ENCODE data around the gene UMAD1. TPM values are rescaled to one million over a fixed set of nuclear protein-coding genes. Genes with fewer than 3 reads are reported as not detected.
"Not testable (repeated sequence)": the region's sequence is repeated elsewhere in the genome, so short reads cannot be mapped to it uniquely, and the experiment has no call there.

The UMAD1 gene
- polyA plus RNA-seq, 1 of the 3 experiments (the other 2 are of a cell fraction): 13.9 TPM

DNA sequence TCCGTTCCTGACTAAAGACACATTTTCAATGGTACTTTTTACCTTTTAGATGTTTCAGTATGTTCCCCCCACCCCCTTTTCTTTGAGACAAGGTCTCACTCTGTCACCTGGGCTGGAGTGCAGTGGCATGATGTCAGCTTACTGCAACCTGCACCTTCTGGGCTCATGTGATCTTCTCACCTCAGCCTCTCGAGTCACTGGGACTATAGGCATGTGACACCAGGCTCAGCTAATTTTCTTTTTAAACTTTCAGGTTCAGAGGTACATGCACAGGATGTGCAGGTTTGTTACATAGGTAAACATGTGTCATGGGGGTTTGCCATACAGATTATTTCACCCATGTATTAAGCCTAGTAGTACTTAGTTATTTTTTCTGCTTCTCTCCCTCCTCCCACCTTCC lies 177.2 kb downstream of the UMAD1 start:
- Histone ChIP-seq H3K4me2 (no peak overlapping the region), H3K4me3 (ENCODE audit: low read depth in 2 of 2, low read length in 1 of 2) (no peak overlapping the region), H4K20me1 (ENCODE audit: insufficient read depth) (no peaks in the 10 kb centered on the region), H3K9me2 (no peaks in the 10 kb centered on the region), H3K27me3 (ENCODE audit: insufficient read depth) (no peaks in the 10 kb centered on the region), H3K9me3 (no peaks in the 10 kb centered on the region), H3K9ac (no peak overlapping the region), H3K4me1 (ENCODE audit: control insufficient read depth in 1 of 2, insufficient read depth in 2 of 2, low read depth in 1 of 2, low read length in 1 of 2) (no peaks in the 10 kb centered on the region; a peak in 1 of 4 replicates), H3K36me3 (replicated peaks in 1 of 2; ENCODE audit: control insufficient read depth in 1 of 2, insufficient read depth in 2 of 2, low read length in 1 of 2) (no peaks in the 10 kb centered on the region), H3F3A (replicated peaks; ENCODE audit: insufficient read depth) (no peaks in the 10 kb centered on the region), H3K27ac (ENCODE audit: low read depth in 2 of 2, low read length in 1 of 2) (no peak overlapping the region), H2AFZ (ENCODE audit: low read depth) (no peak overlapping the region), H3K79me2 (ENCODE audit: insufficient read depth) (no peaks in the 10 kb centered on the region)
- TF ChIP-seq, protein P1, sequence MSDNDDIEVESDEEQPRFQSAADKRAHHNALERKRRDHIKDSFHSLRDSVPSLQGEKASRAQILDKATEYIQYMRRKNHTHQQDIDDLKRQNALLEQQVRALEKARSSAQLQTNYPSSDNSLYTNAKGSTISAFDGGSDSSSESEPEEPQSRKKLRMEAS (IDR thresholded peaks at IDR 0.05; ENCODE audit: low read depth): no peak
- TF ChIP-seq GATA2 (CRISPR knock-in tag; IDR thresholded peaks at IDR 0.05): no peak
- TF ChIP-seq, protein P2, sequence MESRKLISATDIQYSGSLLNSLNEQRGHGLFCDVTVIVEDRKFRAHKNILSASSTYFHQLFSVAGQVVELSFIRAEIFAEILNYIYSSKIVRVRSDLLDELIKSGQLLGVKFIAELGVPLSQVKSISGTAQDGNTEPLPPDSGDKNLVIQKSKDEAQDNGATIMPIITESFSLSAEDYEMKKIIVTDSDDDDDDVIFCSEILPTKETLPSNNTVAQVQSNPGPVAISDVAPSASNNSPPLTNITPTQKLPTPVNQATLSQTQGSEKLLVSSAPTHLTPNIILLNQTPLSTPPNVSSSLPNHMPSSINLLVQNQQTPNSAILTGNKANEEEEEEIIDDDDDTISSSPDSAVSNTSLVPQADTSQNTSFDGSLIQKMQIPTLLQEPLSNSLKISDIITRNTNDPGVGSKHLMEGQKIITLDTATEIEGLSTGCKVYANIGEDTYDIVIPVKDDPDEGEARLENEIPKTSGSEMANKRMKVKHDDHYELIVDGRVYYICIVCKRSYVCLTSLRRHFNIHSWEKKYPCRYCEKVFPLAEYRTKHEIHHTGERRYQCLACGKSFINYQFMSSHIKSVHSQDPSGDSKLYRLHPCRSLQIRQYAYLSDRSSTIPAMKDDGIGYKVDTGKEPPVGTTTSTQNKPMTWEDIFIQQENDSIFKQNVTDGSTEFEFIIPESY (IDR thresholded peaks at IDR 0.05; ENCODE audit: borderline replicate concordance, low read depth): no peak
- no peak for TF ChIP-seq SIN3A (IDR thresholded peaks at IDR 0.05; ENCODE audit: borderline replicate concordance, low read depth, low read length)
- no peak for TF ChIP-seq FOXJ3 (CRISPR knock-in tag; IDR thresholded peaks at IDR 0.05)
- no peak for TF ChIP-seq USF1 (IDR thresholded peaks at IDR 0.05; ENCODE audit: borderline replicate concordance, low read depth)
- TF ChIP-seq MXI1 (IDR thresholded peaks at IDR 0.05; ENCODE audit: low read depth, low read length): no peak
- TF ChIP-seq RCOR1 (IDR thresholded peaks at IDR 0.05; ENCODE audit: low read length): no peak
- TF ChIP-seq POLR2AphosphoS5 (IDR thresholded peaks at IDR 0.05; ENCODE audit: low read depth, low read length): no peak
- TF ChIP-seq TEAD4 (IDR thresholded peaks at IDR 0.05; ENCODE audit: borderline replicate concordance, insufficient read depth): no peak
- TF ChIP-seq RXRA (IDR thresholded peaks at IDR 0.05; ENCODE audit: borderline replicate concordance, low read depth): no peak
- TF ChIP-seq TAF1 (IDR thresholded peaks at IDR 0.05; ENCODE audit: borderline replicate concordance, low read depth, low read length): no peak
- TF ChIP-seq, protein P3, sequence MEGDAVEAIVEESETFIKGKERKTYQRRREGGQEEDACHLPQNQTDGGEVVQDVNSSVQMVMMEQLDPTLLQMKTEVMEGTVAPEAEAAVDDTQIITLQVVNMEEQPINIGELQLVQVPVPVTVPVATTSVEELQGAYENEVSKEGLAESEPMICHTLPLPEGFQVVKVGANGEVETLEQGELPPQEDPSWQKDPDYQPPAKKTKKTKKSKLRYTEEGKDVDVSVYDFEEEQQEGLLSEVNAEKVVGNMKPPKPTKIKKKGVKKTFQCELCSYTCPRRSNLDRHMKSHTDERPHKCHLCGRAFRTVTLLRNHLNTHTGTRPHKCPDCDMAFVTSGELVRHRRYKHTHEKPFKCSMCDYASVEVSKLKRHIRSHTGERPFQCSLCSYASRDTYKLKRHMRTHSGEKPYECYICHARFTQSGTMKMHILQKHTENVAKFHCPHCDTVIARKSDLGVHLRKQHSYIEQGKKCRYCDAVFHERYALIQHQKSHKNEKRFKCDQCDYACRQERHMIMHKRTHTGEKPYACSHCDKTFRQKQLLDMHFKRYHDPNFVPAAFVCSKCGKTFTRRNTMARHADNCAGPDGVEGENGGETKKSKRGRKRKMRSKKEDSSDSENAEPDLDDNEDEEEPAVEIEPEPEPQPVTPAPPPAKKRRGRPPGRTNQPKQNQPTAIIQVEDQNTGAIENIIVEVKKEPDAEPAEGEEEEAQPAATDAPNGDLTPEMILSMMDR (IDR thresholded peaks at IDR 0.05): no peak
- no peak for TF ChIP-seq RFX5 (IDR thresholded peaks at IDR 0.05; ENCODE audit: low read length)
- TF ChIP-seq EZH2phosphoT487 (IDR thresholded peaks at IDR 0.05; ENCODE audit: borderline replicate concordance, low read depth): no peak
- TF ChIP-seq TCF12 (IDR thresholded peaks at IDR 0.05): no peak
- TF ChIP-seq SMC3 (IDR thresholded peaks at IDR 0.05; ENCODE audit: low read depth, low read length): no peak
- WGBS (ENCODE audit: low lambda C conversion rate): 91% methylated on average over 2 of the region's 2 CpGs
- ChIA-PET POLR2A (no interaction called here), CTCF (no interaction called here)
- DNase-seq: no peak

GRCh38 chr7:7818179-7818578 lies 177.6 kb downstream of the UMAD1 start:
- H3K9me3 ChIP-seq; H3K4me1 ChIP-seq (ENCODE audit: control insufficient read depth in 1 of 2, insufficient read depth in 2 of 2, low read depth in 1 of 2, low read length in 1 of 2); H3K36me3 ChIP-seq (replicated peaks in 1 of 2; ENCODE audit: control insufficient read depth in 1 of 2, insufficient read depth in 2 of 2, low read length in 1 of 2); CTCF ChIA-PET; H3K4me2 ChIP-seq; H3K27me3 ChIP-seq (ENCODE audit: insufficient read depth); DNase-seq; H3K4me3 ChIP-seq (ENCODE audit: low read depth in 2 of 2, low read length in 1 of 2); H3K27ac ChIP-seq (ENCODE audit: low read depth in 2 of 2, low read length in 1 of 2); H3F3A ChIP-seq (replicated peaks; ENCODE audit: insufficient read depth); H3K9ac ChIP-seq; H3K9me2 ChIP-seq; H4K20me1 ChIP-seq (ENCODE audit: insufficient read depth); H2AFZ ChIP-seq (ENCODE audit: low read depth); POLR2A ChIA-PET; H3K79me2 ChIP-seq (ENCODE audit: insufficient read depth): not testable (repeated sequence)
- WGBS (ENCODE audit: low lambda C conversion rate): 86% methylated on average over 2 of the region's 2 CpGs
